GM19025 (cell line): Measurements from ENCODE around the gene PQBP1.
"Not testable (repeated sequence)": the region's sequence is repeated elsewhere in the genome, so short reads cannot be mapped to it uniquely, and the experiment has no call there.

Experiments used
- ATAC-seq: cut with Tn5 transposase; IDR thresholded peaks from one replicate; pipeline ENCODE4 v1.9.1; 2021; ENCODE audit warnings: mild to moderate bottlenecking, low read depth, moderate library complexity; ENCODE audit not compliant: unreplicated experiment

Gene PQBP1

GRCh38 chrX:48897625-48898306 is at the start of gene PQBP1, which contains the start of gene TIMM17B:
Gene PQBP1, plus strand, starts transcription at chrX:48897930. Its CDS starts 580 bp downstream, at chrX:48898510.
Gene TIMM17B, minus strand, starts transcription at chrX:48897768. Its CDS starts 19 bp downstream, at chrX:48897749.
- ATAC-seq, result peak; percentile 88

- no peak for ATAC-seq
Measured at GRCh38 chrX:48848847-48849246, 48.9 kb upstream of the PQBP1 start.

DNA sequence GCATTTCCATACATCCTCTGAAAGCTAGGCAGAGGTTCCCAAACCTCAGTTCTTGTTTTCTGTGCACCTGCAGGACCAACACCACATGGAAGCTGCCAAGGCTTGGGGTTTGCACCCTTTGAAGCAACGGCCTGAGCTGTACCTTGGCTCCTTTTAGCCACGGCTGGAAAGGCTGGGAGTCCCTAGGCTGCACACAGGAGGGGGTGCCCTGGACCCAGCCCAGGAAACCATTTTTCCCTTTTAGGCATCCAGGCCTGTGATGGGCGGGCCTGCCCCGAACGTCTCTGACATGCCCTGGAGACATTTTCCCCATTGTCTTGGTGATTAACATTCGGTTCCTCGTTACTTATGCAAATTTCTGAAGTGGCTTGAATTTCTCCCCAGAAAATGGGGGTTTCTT is 44.9 kb upstream of the PQBP1 start:
- no peak for ATAC-seq

DNA sequence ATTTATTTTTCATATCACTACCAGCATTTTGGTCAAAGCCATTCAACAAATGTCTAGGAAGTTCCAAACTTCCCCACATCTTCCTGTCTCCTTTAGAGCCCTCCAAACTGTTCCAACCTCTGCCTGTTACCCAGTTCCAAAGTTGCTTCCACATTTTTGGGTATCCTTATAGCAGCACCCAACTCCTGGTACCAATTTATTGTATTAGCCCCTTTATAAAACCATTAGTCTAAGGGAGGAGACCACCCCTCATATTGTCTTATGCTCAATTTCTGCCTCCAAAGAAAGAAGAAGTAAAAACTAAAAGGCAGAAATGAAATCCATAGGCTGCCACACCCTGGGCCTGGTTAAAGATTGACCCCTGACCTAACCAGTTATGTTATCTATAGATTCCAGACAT is 44.2 kb upstream of the PQBP1 start:
- not testable (repeated sequence) for ATAC-seq

- not testable (repeated sequence) for ATAC-seq
Measured at GRCh38 chrX:48854121-48854804, 43.5 kb upstream of the PQBP1 start.

- ATAC-seq, result no peak
Measured at GRCh38 chrX:48854898-48855297, 42.8 kb upstream of the PQBP1 start.

GRCh38 chrX:48864210-48864609 is 33.5 kb upstream of the PQBP1 start:
- no peak for ATAC-seq

DNA sequence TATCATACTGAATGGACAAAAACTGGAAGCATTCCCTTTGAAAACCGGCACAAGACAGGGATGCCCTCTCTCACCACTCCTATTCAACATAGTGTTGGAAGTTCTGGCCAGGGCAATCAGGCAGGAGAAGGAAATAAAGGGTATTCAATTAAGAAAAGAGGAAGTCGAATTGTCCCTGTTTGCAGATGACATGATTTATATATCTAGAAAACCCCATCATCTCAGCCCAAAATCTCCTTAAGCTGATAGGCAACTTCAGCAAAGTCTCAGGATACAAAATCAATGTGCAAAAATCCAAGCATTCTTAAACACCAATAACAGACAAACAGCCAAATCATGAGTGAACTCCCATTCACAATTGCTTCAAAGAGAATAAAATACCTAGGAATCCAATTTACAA is 25.7 kb upstream of the PQBP1 start:
- ATAC-seq, result not testable (repeated sequence)

GRCh38 chrX:48876944-48877343 is 20.8 kb upstream of the PQBP1 start:
- not testable (repeated sequence) for ATAC-seq

DNA sequence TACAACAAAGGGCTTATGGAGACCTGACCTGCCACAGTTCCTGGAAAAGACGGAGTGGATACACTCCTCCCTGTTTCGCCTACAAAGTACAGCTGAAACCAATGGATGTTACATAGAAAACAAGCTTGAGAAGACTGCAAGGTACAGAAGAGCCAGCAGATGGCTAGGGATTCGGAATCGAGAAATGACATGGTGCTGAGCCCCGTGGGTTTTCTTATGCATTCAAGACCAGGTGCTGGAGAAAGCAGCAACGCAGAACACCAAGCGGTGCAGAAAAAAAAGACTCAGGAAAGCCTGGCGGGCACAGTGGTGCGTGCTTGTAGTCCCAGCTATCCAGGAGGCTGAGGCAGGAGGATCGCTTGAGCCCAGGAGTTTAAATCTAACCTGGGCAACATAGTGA is 14.0 kb upstream of the PQBP1 start:
- no peak for ATAC-seq

- ATAC-seq, result not testable (repeated sequence)
Measured at GRCh38 chrX:48886586-48886985, 11.1 kb upstream of the PQBP1 start.

- ATAC-seq, result no peak
Measured at GRCh38 chrX:48890296-48890925, 7.3 kb upstream of the PQBP1 start.

- ATAC-seq, result peak; percentile 37
Measured at GRCh38 chrX:48890934-48891401, 6.8 kb upstream of the PQBP1 start.

GRCh38 chrX:48891402-48892288 is 6.1 kb upstream of the PQBP1 start:
- peak; percentile 86 for ATAC-seq

GRCh38 chrX:48892896-48893295 is 4.8 kb upstream of the PQBP1 start:
- no peak for ATAC-seq

DNA sequence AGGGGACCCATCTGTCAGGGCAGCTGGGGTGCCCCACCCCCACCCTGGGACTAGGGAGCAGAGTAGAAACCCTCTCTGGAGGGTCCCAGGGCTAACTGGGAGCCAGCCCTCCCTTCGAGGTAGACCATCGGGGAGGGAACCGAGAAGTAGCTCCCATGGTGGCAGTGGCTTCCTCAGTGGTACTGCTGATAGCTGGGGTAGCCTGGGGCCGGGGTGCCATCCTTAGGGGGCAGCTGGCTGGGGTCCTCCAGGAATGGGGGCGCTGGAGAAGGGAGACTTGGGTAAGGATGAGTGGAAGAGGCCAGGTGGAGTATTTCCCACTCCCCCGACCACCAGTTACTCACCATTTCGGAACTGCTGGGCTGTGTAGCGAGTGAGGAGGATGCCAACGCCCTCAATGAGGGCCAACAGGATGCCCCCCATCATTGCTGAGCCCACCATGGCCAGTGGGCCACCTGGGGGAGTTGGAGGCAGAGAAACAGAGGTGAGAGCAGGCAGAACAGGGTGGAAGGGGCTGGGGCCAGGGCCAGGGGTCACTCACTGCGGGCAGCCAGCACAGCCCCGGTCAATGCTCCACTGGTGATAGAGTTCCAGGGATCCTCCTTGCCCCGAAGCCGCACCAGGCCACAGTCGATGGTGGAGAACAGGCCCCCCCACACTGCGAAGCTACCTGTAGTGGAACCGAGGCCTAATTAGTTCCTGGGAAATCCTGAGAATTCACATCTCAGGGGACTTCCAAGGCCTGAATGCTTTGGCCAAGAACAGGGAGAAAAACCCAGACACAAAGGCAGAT is 4.0 kb upstream of the PQBP1 start:
- ATAC-seq, result no peak

DNA sequence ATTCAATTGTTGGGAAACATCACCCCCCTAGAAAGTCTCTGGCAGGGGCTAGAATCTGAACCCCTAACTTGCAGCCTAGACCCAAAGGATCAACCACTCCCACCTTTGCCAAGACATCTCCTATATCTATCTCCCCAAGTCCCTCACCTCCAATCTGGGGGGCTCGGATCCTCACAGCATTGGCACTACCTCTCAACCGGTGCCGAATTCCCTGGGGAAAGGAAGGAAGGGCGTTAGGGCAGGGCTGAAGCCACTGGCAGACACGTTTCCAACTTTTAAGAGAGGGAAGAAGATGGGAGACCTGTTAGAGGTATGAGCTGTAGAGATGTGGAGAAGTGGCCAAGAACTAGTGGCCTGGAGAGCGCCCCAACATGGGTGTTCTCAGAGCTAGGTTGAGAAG is 2.8 kb upstream of the PQBP1 start:
- no peak for ATAC-seq

GRCh38 chrX:48896611-48897011 is 1.1 kb upstream of the PQBP1 start:
- ATAC-seq, result no peak

- peak; percentile 2 for ATAC-seq
Measured at GRCh38 chrX:48897157-48897624, 539 bp upstream of the PQBP1 start.

DNA sequence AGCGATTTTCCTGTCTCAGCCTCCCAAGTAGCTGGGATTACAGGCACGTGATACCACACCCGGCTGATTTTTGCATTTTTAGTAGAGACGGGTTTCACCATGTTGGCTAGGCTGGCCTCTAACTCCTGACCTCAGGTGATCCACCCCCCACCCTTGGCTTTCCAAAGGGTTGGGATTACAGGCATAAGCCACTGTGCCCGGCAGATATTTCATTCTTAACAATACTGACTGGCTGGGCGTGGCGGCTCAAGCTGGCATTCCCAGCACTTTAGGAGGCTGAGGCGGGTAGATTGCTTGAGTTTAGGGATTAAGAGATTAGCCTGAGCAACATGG is 1.3 kb downstream of the PQBP1 start:
- no peak for ATAC-seq
